Panc1 (cell line): ENCODE data around the gene C1QTNF3.
"Not testable (repeated sequence)": the region's sequence is repeated elsewhere in the genome, so short reads cannot be mapped to it uniquely, and the experiment has no call there.

Experiments used
- CTCF ChIP-seq: fragments of 450-650 bp; IDR thresholded peaks from 2 replicates; pipeline ENCODE4 v1.5.1; 2017; ENCODE audit warnings: mild to moderate bottlenecking
- POLR2AphosphoS5 ChIP-seq: IDR thresholded peaks from 2 replicates; pipeline ENCODE4 v1.6.1; 2012; ENCODE audit warnings: mild to moderate bottlenecking, low read depth, low read length, moderate library complexity
- REST ChIP-seq, 2 experiments: IDR thresholded peaks; 2 replicates each; pipeline ENCODE4 v1.6.1; 2011 to 2012; ENCODE audit warnings: low read depth in 2 of 2, control low read depth in 1 of 2, low read length in 1 of 2, mild to moderate bottlenecking in 1 of 2, moderate library complexity in 1 of 2; ENCODE audit not compliant: insufficient read depth in 1 of 2
- SIN3A ChIP-seq: IDR thresholded peaks from 2 replicates; pipeline ENCODE4 v1.6.1; 2012; ENCODE audit warnings: low read depth, mild to moderate bottlenecking, low read length, moderate library complexity, borderline replicate concordance; ENCODE audit not compliant: insufficient read depth
- TCF7L2 ChIP-seq: IDR thresholded peaks from 2 replicates; pipeline ENCODE4 v1.6.1; 2011; ENCODE audit warnings: mild to moderate bottlenecking, low read depth, low read length, inconsistent platforms

- TF ChIP-seq CTCF; SIN3A; POLR2AphosphoS5; REST (IDR thresholded peaks at IDR 0.05; ENCODE audit: insufficient read depth in 1 of 2, low read depth in 2 of 2, low read length in 1 of 2); TCF7L2: not testable (repeated sequence)
Measured at GRCh38 chr5:34030585-34030984, 12.4 kb downstream of the C1QTNF3 start.
